ENCODE data around the gene CNTNAP1. TPM values are rescaled to one million over a fixed set of nuclear protein-coding genes. Genes with fewer than 3 reads are reported as not detected.
"Not testable (repeated sequence)": the region's sequence is repeated elsewhere in the genome, so short reads cannot be mapped to it uniquely, and the experiment has no call there.

Gene CNTNAP1
- total RNA-seq, 1 donor, result 32.0 TPM

- TF ChIP-seq CTCF (IDR thresholded peaks at IDR 0.05; ENCODE audit: insufficient read depth, low read length), result no peak
- no peak for DNase-seq (ENCODE audit: low read depth)
- no peak overlapping the region for H3K4me3 ChIP-seq (ENCODE audit: low read depth, low read length)
These were observed 41.3 kb downstream of the CNTNAP1 start for GRCh38 chr17:42723636-42724035.

- no peak for TF ChIP-seq CTCF (IDR thresholded peaks at IDR 0.05; ENCODE audit: insufficient read depth, low read length)
- H3K4me3 ChIP-seq (ENCODE audit: low read depth, low read length), result no peak overlapping the region
- no peak for DNase-seq (ENCODE audit: low read depth)
These were observed 42.8 kb downstream of the CNTNAP1 start for GRCh38 chr17:42725143-42725542.

- no peak for DNase-seq (ENCODE audit: low read depth)
- no peak overlapping the region for H3K4me3 ChIP-seq (ENCODE audit: low read depth, low read length)
- TF ChIP-seq CTCF (IDR thresholded peaks at IDR 0.05; ENCODE audit: insufficient read depth, low read length), result no peak
These were observed 58.4 kb downstream of the CNTNAP1 start for GRCh38 chr17:42740699-42741098.

GRCh38 chr17:42742916-42743315 is 60.6 kb downstream of the CNTNAP1 start:
- not testable (repeated sequence) for H3K4me3 ChIP-seq (ENCODE audit: low read depth, low read length); DNase-seq (ENCODE audit: low read depth)

- DNase-seq (ENCODE audit: low read depth), result no peak
- peak overlapping the region; percentile 86 for H3K4me3 ChIP-seq (ENCODE audit: low read depth, low read length)
- peak; percentile 42 for TF ChIP-seq CTCF (IDR thresholded peaks at IDR 0.05; ENCODE audit: insufficient read depth, low read length)
These were observed 61.4 kb downstream of the CNTNAP1 start for GRCh38 chr17:42743595-42744282.

GRCh38 chr17:42744283-42744805 is 62.0 kb downstream of the CNTNAP1 start:
- no peak for TF ChIP-seq CTCF (IDR thresholded peaks at IDR 0.05; ENCODE audit: insufficient read depth, low read length)
- DNase-seq (ENCODE audit: low read depth), result peak; percentile 38
- H3K4me3 ChIP-seq (ENCODE audit: low read depth, low read length), result peak overlapping the region; percentile 86

- TF ChIP-seq CTCF (IDR thresholded peaks at IDR 0.05; ENCODE audit: insufficient read depth, low read length), result no peak
- peak within 1 kb of the TSS; percentile 86 for H3K4me3 ChIP-seq (ENCODE audit: low read depth, low read length)
- DNase-seq (ENCODE audit: low read depth), result peak; percentile 85
These were observed 62.7 kb downstream of the CNTNAP1 start, which contains the start of gene EZH1 for GRCh38 chr17:42744806-42745617. Gene EZH1, minus strand, starts transcription at chr17:42745040. Its CDS starts 16,099 bp downstream, at chr17:42728941.
